Glomerular visceral epithelial cell (primary cell): Measurements from ENCODE around the gene HTN1.
"Not testable (repeated sequence)": the region's sequence is repeated elsewhere in the genome, so short reads cannot be mapped to it uniquely, and the experiment has no call there.

Experiments used
- DNase-seq: peaks from one replicate; pipeline ENCODE4 v3.0.0-alpha.2; 2016; ENCODE audit errors: extremely low spot score

The HTN1 gene

DNA sequence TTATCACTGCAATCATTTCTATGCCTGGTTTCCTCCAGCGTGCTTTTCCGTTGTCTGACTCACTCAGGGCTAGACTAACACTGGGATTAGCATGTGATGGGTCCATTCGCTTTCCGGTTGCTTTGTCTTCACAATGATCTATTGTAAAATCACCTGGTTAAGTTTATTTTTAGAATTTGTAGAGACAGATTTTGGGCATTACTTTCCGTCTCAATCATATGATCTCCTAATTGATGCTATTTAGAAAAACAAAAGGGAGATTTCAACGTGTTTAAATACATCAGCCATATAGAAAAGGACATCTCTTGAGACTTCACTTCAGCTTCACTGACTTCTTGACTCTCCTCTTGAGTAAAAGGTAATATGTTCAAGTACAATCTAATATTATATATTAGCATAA is at the start of gene HTN1:
HTN1 (plus strand) TSS at position 301 of the 400 bp plus-strand sequence. CDS start 2,639 bp downstream, outside the sequence.
- not testable (repeated sequence) for DNase-seq

GRCh38 chr4:70000711-70001110 is 49.5 kb upstream of the HTN1 start:
- DNase-seq, result no peak

DNA sequence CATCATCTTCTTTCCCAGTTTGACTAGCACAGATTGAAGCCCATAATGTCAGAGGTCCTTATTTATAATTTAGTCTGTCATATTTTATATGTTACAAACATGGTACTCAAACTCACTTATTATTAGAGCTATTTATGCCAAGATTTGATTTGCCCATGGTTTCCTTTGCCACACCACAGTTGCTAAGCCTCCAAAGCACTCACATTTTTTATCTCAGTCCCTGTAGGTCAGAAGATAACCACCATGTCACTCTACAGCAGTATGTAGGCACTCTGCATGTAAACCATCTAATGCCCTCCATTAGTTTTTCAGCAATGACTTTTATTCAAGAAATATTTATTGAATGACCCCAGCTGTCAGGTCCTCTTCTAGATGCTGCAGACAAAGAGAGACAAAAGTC is 47.7 kb upstream of the HTN1 start:
- no peak for DNase-seq

DNA sequence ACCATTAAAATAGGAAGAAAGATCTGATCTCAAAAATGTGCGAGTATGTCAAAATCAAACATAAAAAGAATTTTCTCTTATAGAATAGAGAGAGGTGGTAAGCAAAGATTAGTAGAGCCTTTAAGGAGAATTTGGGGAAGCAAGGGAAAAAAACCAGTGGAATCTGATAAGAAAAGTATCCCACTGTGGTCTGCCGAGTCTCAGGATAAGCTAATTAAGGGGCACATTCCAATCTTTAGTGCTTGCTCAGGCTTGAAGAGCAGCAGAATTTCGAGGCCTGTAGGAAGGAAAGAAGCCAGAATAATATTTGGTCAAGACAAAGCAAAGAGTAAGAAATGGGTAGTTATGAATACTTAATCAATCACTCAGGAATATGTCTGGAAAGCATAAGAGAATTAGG is 41.5 kb upstream of the HTN1 start:
- no peak for DNase-seq

GRCh38 chr4:70019006-70019405 is 31.2 kb upstream of the HTN1 start:
- DNase-seq, result not testable (repeated sequence)

DNA sequence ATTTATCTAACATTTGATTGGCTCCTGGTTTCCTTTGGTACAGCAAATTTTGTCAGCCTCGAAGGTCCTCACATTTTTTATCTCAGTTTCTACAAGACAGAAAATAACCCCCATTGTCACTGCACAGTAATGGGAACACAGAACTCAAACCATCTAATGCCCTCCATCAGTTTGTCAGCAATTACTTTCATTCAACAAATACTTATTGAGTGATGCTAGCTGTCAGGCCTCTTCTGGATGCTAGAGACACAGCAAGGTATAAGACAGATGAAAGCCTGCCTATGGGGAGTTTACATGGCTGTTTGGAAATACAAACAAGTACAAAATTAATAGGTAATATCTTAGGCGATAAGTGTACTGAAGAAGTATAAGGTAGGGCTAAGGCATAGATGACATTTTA is 27.0 kb upstream of the HTN1 start:
- no peak for DNase-seq

- no peak for DNase-seq
These were observed 23.2 kb upstream of the HTN1 start for GRCh38 chr4:70027011-70027410.

- DNase-seq, result not testable (repeated sequence)
These were observed 22.1 kb upstream of the HTN1 start, which contains the start of gene HTN3 for GRCh38 chr4:70028159-70028558. Gene HTN3 (plus strand): TSS chr4:70028459. CDS start chr4:70030741, 2,282 bp downstream.

GRCh38 chr4:70037559-70037958 is 12.7 kb upstream of the HTN1 start:
- not testable (repeated sequence) for DNase-seq

DNA sequence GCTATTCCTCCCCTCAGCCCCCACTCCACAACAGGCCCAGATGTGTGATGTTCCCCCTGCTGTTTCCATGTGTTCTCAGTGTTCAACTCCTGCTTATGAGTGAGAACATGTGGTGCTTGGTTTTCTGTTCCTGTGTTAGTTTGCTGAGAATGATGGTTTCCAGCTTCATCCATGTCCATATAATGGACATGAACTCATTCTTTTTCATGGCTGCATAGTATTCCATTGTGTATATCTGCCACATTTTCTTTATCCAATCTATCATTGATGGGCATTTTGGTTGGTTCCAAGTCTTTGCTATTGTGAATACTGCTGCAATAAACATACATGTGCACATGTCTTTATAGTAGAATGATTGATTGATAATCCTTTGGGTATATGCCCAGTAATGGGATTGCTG is 10.3 kb upstream of the HTN1 start:
- not testable (repeated sequence) for DNase-seq

DNA sequence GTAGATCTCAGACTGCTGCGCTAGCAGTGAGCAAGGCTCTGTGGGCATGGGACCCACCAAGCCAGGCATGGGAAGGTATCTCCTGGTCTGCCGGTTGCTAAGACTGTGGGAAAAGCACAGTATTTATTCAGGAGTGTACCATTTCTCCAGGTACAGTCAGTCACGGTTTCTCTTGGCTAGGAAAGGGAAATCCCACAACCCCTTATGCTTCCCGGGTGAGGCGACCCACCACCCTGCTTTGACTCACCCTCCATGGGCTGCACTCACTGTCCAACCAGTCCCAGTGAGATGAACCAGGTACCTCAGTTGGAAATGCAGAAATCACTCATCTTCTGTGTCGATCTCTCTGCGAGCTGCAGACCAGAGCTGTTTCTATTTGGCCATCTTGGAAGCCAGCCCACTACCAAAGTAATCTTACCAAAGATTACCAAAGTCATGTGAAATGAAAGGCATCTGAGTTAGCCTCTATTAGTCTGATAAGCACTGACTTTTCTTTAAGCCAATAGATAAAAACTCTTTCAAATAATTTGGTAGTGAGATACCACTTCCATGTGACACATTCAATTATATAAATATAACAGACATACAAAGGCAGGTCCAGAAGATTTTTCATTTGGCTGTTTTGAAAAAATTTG is 8.5 kb upstream of the HTN1 start:
- no peak for DNase-seq

DNA sequence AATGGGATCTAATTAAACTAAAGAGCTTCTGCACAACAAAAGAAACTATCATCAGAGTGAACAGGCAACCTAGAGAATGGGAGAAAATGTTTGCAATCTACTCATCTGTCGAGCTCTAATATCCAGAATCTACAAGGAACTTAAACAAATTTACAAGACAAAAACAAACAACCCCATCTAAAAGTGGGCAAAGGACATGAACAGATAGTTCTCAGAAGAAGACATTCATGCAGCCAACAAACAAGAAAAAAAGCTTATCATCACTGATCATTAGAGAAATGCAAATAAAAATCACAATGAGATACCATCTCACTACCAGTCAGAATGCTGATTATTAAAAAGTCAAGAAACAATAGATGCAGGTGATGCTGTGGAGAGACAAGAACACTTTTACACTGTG is 6.3 kb downstream of the HTN1 start:
- not testable (repeated sequence) for DNase-seq

GRCh38 chr4:70057651-70058050 is 7.4 kb downstream of the HTN1 start:
- DNase-seq, result no peak

GRCh38 chr4:70059149-70059548 is 8.9 kb downstream of the HTN1 start:
- no peak for DNase-seq

DNA sequence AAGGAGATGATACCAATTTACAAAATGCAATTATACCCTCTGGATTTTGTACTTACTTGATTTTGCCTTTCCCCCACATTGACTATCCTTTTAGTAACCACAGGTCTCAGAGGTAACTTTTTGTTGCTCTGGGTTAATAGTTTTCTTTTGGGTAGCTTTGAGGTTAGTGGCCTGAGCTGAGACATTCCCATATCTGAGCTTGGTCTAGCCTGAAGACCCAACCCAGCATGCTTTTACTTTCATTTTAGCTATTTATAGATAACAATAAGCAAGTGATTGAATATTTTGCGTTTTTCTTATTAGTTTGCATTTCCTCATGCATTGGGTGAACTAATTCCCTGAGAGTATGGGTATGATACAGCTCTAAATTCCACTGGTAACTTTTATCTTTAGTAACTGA is 11.8 kb downstream of the HTN1 start:
- no peak for DNase-seq

DNA sequence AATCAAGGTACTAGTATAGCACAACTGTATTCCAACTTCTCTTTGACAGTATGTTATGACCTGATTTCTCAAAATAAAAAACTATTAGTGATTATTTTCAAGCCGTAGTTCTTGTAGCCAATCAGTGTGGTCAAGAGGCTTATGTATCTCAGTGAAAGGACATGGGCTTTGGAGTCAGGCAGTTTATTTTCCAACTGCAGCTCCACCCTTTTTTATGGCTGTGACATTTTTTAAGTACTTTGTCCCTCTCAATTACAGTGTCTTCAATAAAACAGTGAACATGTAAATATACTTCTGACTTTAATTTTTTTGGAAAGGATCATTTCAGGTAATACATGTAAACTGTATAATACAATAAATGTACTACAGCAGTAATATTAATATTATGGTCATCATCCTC is 30.0 kb downstream of the HTN1 start:
- no peak for DNase-seq

- no peak for DNase-seq
These were observed 49.0 kb downstream of the HTN1 start for GRCh38 chr4:70099206-70099605.
